Measurements from ENCODE around the gene GPANK1. TPM values are rescaled to one million over a fixed set of nuclear protein-coding genes. Genes with fewer than 3 reads are reported as not detected.
A peak's percentile ranks its signal among the peaks of the same experiment; 100 is the strongest.

Gene GPANK1
- total and polyA plus RNA-seq, 2 of the 13 experiments (the other 11 are each of a cell fraction or from before 2014, with no cell fraction given) = 15.4 to 22.8 TPM

DNA sequence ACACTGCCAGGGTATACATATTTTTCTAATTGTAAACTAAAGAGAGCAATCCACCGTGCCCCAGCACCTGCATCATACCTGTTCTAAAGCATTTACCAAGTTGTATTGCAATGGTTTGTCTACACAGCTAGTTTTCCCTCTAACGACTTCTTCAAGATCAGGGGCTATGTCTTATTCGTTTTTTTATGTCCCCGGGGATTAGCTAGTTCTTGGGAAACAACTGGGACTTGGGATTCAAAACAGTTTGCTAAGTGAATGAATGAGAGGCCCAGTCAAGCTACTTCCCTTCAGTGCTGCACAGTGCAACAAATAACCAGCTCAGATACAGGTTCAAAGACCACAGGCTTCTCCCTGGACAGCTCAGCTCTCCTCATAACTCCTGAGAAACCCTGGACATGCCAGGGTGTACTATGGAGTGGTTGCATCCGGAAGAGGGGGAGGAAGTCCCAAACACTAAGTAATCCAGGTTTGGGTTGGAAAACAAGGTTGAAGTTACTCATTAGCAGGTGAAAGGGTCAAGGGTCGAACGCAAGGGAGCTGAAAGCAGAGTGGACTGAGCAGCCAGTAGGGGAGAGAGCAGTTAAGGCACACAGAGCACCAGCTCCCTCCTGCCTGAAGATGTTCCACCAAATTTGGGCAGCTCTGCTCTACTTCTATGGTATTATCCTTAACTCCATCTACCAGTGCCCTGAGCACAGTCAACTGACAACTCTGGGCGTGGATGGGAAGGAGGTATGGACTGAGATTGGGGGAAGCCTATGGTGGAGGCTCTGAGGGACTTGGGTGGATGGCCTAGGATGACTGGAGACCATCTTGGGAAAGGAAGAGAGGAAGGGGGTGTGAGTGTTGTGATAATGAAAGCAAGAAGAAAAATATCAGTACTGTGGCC, 9.2 kb downstream of the GPANK1 start, which contains the start of gene APOM (continued):
- TF ChIP-seq, protein P1, sequence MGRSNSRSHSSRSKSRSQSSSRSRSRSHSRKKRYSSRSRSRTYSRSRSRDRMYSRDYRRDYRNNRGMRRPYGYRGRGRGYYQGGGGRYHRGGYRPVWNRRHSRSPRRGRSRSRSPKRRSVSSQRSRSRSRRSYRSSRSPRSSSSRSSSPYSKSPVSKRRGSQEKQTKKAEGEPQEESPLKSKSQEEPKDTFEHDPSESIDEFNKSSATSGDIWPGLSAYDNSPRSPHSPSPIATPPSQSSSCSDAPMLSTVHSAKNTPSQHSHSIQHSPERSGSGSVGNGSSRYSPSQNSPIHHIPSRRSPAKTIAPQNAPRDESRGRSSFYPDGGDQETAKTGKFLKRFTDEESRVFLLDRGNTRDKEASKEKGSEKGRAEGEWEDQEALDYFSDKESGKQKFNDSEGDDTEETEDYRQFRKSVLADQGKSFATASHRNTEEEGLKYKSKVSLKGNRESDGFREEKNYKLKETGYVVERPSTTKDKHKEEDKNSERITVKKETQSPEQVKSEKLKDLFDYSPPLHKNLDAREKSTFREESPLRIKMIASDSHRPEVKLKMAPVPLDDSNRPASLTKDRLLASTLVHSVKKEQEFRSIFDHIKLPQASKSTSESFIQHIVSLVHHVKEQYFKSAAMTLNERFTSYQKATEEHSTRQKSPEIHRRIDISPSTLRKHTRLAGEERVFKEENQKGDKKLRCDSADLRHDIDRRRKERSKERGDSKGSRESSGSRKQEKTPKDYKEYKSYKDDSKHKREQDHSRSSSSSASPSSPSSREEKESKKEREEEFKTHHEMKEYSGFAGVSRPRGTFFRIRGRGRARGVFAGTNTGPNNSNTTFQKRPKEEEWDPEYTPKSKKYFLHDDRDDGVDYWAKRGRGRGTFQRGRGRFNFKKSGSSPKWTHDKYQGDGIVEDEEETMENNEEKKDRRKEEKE (IDR thresholded peaks at IDR 0.05) = no peak
- TF ChIP-seq NFE2 (CRISPR knock-in tag; IDR thresholded peaks at IDR 0.05) = no peak
- no peak for TF ChIP-seq ZNF101 (CRISPR knock-in tag; IDR thresholded peaks at IDR 0.05; ENCODE audit: borderline replicate concordance, low read depth)
- 0 out of 2 replicates have a peak, but pooled peaks have one; percentile 30 for TF ChIP-seq MAF1 (CRISPR knock-in tag; IDR thresholded peaks at IDR 0.05; ENCODE audit: borderline replicate concordance)
- TF ChIP-seq ATM (IDR thresholded peaks at IDR 0.05; ENCODE audit: borderline replicate concordance) = no peak
- no peak for TF ChIP-seq NFE2L1 (CRISPR knock-in tag; IDR thresholded peaks at IDR 0.05; ENCODE audit: borderline replicate concordance)
- peak; percentile 91 for TF ChIP-seq ZBTB43 (CRISPR knock-in tag; conservative IDR thresholded peaks at IDR 0.05)
- TF ChIP-seq FOXM1 (CRISPR knock-in tag; IDR thresholded peaks at IDR 0.05) = 0 out of 2 replicates have a peak, but pooled peaks have one; percentile 50
- peak; percentile 65; the same call in 1 of the 2 replicates for TF ChIP-seq ZNF891 (CRISPR knock-in tag; IDR thresholded peaks at IDR 0.05)
- TF ChIP-seq TAF15 (IDR thresholded peaks at IDR 0.05; ENCODE audit: low read depth, low read length, poor library complexity, severe bottlenecking) = no peak
- peak; percentile 80; the same call in 1 of the 2 replicates for TF ChIP-seq THRA (CRISPR knock-in tag; IDR thresholded peaks at IDR 0.05; ENCODE audit: borderline replicate concordance)
- TF ChIP-seq ZNF770 (CRISPR knock-in tag; IDR thresholded peaks at IDR 0.05) = no peak
- peak; percentile 83; the same call in 1 of the 2 replicates for TF ChIP-seq KDM2A (CRISPR knock-in tag; IDR thresholded peaks at IDR 0.05; ENCODE audit: borderline replicate concordance, low read depth)
- no peak; the same call in 1 of the 2 replicates for TF ChIP-seq ZNF761 (CRISPR knock-in tag; conservative IDR thresholded peaks at IDR 0.05)
- no peak for TF ChIP-seq MBD4 (IDR thresholded peaks at IDR 0.05; ENCODE audit: borderline replicate concordance, low read length)
- TF ChIP-seq FOXO1 (CRISPR knock-in tag; IDR thresholded peaks at IDR 0.05) = peak; percentile 98
- TF ChIP-seq ZFYVE20 (CRISPR knock-in tag; IDR thresholded peaks at IDR 0.05; ENCODE audit: borderline replicate concordance, low read depth) = no peak
- no peak for TF ChIP-seq HMGA1 (CRISPR knock-in tag; conservative IDR thresholded peaks at IDR 0.05)
- TF ChIP-seq SATB2 (CRISPR knock-in tag; IDR thresholded peaks at IDR 0.05) = peak; percentile 87; the same call in 1 of the 2 replicates
- peak; percentile 98 for TF ChIP-seq ZNF878 (CRISPR knock-in tag; IDR thresholded peaks at IDR 0.05)

Measured in HepG2 (cell line).